Hepatocyte (in vitro differentiated cells): ENCODE results near the gene PTX3. TPM values are rescaled to one million over a fixed set of nuclear protein-coding genes. Genes with fewer than 3 reads are reported as not detected.
A peak's percentile ranks its signal among the peaks of the same experiment; 100 is the strongest.

Source experiments
- DNase-seq: peaks from one replicate; pipeline ENCODE4 v3.0.0-alpha.2; 2016; ENCODE audit warnings: low spot score
- H2AFZ ChIP-seq: fragments of 200-600 bp; sonication (generic); 2 replicates; pipeline ENCODE4 v1.6.0; 2016; ENCODE audit warnings: antibody characterized with exemption, mild to moderate bottlenecking
- H3K27ac ChIP-seq: fragments of 200-600 bp; sonication (generic); 2 replicates; pipeline ENCODE4 v1.5.1; 2016; ENCODE audit warnings: mild to moderate bottlenecking
- H3K27me3 ChIP-seq: fragments of 200-600 bp; sonication (generic); 2 replicates; pipeline ENCODE4 v1.6.1; 2016
- H3K36me3 ChIP-seq: fragments of 200-600 bp; sonication (generic); replicated peaks from 2 replicates; pipeline ENCODE4 v1.5.1; 2016; ENCODE audit warnings: low read depth; ENCODE audit not compliant: insufficient read depth
- H3K4me1 ChIP-seq: fragments of 200-600 bp; sonication (generic); 2 replicates; pipeline ENCODE4 v1.5.1; 2016; ENCODE audit warnings: mild to moderate bottlenecking, moderate library complexity; ENCODE audit not compliant: insufficient read depth
- H3K4me2 ChIP-seq: fragments of 200-600 bp; sonication (generic); 2 replicates; pipeline ENCODE4 v1.6.0; 2016
- H3K4me3 ChIP-seq: fragments of 200-600 bp; sonication (generic); 2 replicates; pipeline ENCODE4 v1.5.1; 2016; ENCODE audit warnings: mild to moderate bottlenecking
- H3K79me2 ChIP-seq: fragments of 200-600 bp; sonication (generic); 2 replicates; pipeline ENCODE4 v1.6.0; 2017; ENCODE audit warnings: mild to moderate bottlenecking
- H3K9me2 ChIP-seq: fragments of 200-600 bp; sonication (generic); replicated peaks from 2 replicates; pipeline ENCODE4 v1.6.0; 2017; ENCODE audit warnings: mild to moderate bottlenecking; ENCODE audit not compliant: insufficient read depth
- H3K9me3 ChIP-seq: fragments of 200-600 bp; sonication (generic); 2 replicates; pipeline ENCODE4 v1.5.1; 2016; ENCODE audit warnings: low read depth, mild to moderate bottlenecking
- H4K20me1 ChIP-seq: fragments of 200-600 bp; sonication (generic); 2 replicates; pipeline ENCODE4 v1.6.0; 2016; ENCODE audit warnings: mild to moderate bottlenecking; ENCODE audit not compliant: insufficient read depth, poor library complexity, severe bottlenecking
- EZH2 ChIP-seq: fragments of 200-600 bp; sonication (generic); IDR thresholded peaks from 2 replicates; pipeline ENCODE4 v1.6.1; 2016; ENCODE audit warnings: antibody characterized with exemption, mild to moderate bottlenecking, borderline replicate concordance
- EZH2phosphoT487 ChIP-seq: fragments of 200-600 bp; sonication (generic); IDR thresholded peaks from one replicate; pipeline ENCODE4 v1.6.1; 2018; ENCODE audit warnings: antibody characterized with exemption, mild to moderate bottlenecking, low read depth, moderate library complexity; ENCODE audit not compliant: unreplicated experiment, severe bottlenecking
- WGBS: methylation state at CpG from one replicate; pipeline ENCODE4 v1.1.6; 2016; ENCODE audit warnings: low lambda C conversion rate; ENCODE audit errors: missing lambda C conversion rate; 5-methylcytosine and 5-hydroxymethylcytosine counted together
- polyA plus RNA-seq: library from polyadenylated mRNA; unstranded; fragments of >200 nt; fragmentation: Nextera tagmentation; extraction: Ambion mirVana; gene quantifications from 2 replicates; pipeline ENCODE4 v1.2.1, GENCODE V29; 2016
- total RNA-seq: library from RNA; depleted of rRNA; stranded (reverse); fragments of >200 nt; gene quantifications from 2 replicates; pipeline ENCODE4 v1.2.3, GENCODE V29; 2014
- TF ChIP-seq, protein P1 (sequence below): fragments of 200-600 bp; sonication (generic); IDR thresholded peaks from 2 replicates; pipeline ENCODE4 v1.5.1; 2016; ENCODE audit warnings: antibody characterized with exemption, mild to moderate bottlenecking; ENCODE audit not compliant: poor library complexity

Gene PTX3
- total and polyA plus RNA-seq, 2 experiments from 2014 or later = 23.7 to 41.5 TPM

DNA sequence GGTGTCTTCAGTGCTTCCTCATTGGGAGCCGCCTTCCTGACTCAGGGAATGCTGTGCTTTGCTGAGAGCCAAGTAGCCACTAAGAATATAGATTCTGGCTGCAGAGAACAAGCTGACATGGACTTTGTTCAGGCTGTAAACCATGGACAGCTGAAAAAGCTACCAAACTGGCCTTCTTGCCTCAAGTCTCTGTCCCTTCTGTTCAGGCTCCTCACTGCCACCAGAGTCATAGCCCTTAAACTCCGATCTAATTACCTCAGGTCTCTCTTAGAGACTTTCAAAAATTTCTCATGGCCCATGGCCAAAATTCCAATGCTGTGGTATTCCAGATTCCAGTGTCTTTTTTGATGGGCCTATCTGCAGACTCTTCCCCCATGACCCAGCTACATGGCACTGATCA lies 19.4 kb upstream of the PTX3 start:
- Histone ChIP-seq H3K27me3 (no peaks in the 10 kb centered on the region), H3K36me3 (no peaks in the 10 kb centered on the region), H2AFZ (no peak overlapping the region), H3K9me2 (no peaks in the 10 kb centered on the region), H3K4me2 (no peak overlapping the region), H3K9me3 (no peaks in the 10 kb centered on the region), H3K4me3 (no peak overlapping the region), H3K79me2 (no peaks in the 10 kb centered on the region), H3K4me1 (no peaks in the 10 kb centered on the region), H4K20me1 (no peaks in the 10 kb centered on the region), H3K27ac (no peak overlapping the region)
- DNase-seq = peak; percentile 28
- 88% methylated on average over 2 of the region's 2 CpGs for WGBS
- TF ChIP-seq EZH2 (no peak), EZH2phosphoT487 (no peak)
- TF ChIP-seq, protein P1, sequence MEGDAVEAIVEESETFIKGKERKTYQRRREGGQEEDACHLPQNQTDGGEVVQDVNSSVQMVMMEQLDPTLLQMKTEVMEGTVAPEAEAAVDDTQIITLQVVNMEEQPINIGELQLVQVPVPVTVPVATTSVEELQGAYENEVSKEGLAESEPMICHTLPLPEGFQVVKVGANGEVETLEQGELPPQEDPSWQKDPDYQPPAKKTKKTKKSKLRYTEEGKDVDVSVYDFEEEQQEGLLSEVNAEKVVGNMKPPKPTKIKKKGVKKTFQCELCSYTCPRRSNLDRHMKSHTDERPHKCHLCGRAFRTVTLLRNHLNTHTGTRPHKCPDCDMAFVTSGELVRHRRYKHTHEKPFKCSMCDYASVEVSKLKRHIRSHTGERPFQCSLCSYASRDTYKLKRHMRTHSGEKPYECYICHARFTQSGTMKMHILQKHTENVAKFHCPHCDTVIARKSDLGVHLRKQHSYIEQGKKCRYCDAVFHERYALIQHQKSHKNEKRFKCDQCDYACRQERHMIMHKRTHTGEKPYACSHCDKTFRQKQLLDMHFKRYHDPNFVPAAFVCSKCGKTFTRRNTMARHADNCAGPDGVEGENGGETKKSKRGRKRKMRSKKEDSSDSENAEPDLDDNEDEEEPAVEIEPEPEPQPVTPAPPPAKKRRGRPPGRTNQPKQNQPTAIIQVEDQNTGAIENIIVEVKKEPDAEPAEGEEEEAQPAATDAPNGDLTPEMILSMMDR = no peak

DNA sequence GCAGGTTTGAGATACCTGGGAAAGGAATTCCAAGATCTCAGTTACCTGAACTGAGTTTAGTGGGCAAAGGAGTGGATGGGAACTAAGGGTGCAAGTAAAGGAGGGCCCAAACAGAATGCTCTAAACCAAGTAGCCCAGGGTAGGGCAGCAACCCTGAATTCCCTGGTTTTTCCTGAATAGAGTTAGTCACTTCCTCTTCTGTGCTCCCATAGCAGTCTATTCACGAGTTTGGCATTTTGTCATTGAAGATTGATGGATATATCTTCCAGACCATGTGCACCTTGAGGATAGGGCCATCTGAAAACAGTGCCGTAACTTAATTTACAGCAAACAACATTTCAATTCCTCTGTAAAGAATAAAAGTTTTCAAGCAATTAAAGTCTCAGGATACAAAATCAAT lies 18.5 kb upstream of the PTX3 start:
- no peak overlapping the region for H3K27ac ChIP-seq
- H2AFZ ChIP-seq = no peak overlapping the region
- H3K4me1 ChIP-seq = no peaks in the 10 kb centered on the region
- DNase-seq = no peak
- WGBS = 81% methylated on average over 2 of the region's 2 CpGs
- no peaks in the 10 kb centered on the region for H3K79me2 ChIP-seq
- no peaks in the 10 kb centered on the region for H4K20me1 ChIP-seq
- no peak overlapping the region for H3K4me2 ChIP-seq
- TF ChIP-seq, protein P1 = no peak
- TF ChIP-seq EZH2 (no peak), EZH2phosphoT487 (no peak)
- no peaks in the 10 kb centered on the region for H3K9me3 ChIP-seq
- H3K9me2 ChIP-seq = no peaks in the 10 kb centered on the region
- H3K27me3 ChIP-seq = no peaks in the 10 kb centered on the region
- no peak overlapping the region for H3K4me3 ChIP-seq
- no peaks in the 10 kb centered on the region for H3K36me3 ChIP-seq

DNA sequence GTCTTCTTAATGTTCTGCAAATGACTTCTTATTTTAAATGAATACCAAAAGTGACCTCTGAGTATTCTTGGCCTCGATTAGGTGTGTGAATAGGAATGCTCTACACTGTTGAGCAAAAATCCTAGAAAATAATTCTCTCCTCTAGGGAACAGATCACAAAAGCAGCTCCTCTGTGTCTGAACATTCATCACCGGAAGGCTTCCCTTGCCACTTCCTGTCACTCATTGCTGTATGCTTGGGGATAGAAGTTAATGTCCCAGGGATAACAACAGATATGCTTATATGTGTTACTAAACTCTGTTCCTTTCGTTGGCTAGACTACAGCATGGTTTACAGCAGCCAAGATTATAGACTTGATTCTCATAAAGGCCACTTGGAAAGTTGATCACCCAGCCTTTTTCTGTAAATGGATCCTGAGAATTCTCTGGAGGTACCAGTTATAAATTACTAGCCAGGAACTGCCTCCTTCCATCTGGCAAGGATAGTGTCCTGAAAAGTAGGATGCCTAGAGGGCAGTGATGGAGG lies 16.0 kb upstream of the PTX3 start:
- Histone ChIP-seq H3K9me2 (no peaks in the 10 kb centered on the region), H3K4me2 (no peak overlapping the region), H3K36me3 (no peaks in the 10 kb centered on the region), H3K9me3 (no peaks in the 10 kb centered on the region), H3K27ac (no peak overlapping the region), H3K4me1 (no peaks in the 10 kb centered on the region), H2AFZ (no peak overlapping the region), H3K27me3 (no peaks in the 10 kb centered on the region), H4K20me1 (no peaks in the 10 kb centered on the region), H3K4me3 (no peak overlapping the region), H3K79me2 (no peaks in the 10 kb centered on the region)
- DNase-seq = no peak
- 88% methylated on average over 3 of the region's 3 CpGs for WGBS
- TF ChIP-seq, protein P1 = no peak

DNA sequence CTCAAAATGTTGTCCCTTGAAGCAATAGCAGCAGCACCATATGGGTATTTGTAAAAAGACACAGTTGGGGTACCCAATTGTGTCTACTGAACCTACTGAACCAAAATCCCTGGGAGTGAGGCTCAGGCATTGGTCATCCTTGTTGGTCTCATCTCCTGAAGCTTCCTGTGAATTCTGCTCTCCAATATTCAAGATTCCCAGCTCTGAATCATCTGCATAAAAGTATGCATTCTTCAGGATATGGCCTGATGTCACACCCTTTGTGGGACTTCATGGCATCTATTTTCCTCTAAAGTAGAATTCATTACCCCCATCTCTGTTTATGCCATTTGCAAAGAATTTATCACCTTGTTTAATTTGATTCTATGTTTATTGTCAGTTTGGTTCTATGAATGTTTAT lies 13.3 kb upstream of the PTX3 start:
- no peak overlapping the region for H3K4me2 ChIP-seq
- no peaks in the 10 kb centered on the region for H3K36me3 ChIP-seq
- H3K4me3 ChIP-seq = no peak overlapping the region
- H4K20me1 ChIP-seq = no peaks in the 10 kb centered on the region
- H3K79me2 ChIP-seq = no peaks in the 10 kb centered on the region
- H3K9me3 ChIP-seq = no peaks in the 10 kb centered on the region
- no peak for DNase-seq
- no peaks in the 10 kb centered on the region for H3K27me3 ChIP-seq
- TF ChIP-seq, protein P1 = no peak
- TF ChIP-seq EZH2phosphoT487 (no peak), EZH2 (no peak)
- H3K27ac ChIP-seq = no peak overlapping the region
- H3K4me1 ChIP-seq = no peaks in the 10 kb centered on the region
- no peaks in the 10 kb centered on the region for H3K9me2 ChIP-seq
- H2AFZ ChIP-seq = no peak overlapping the region
